HepG2 (cell line): Measurements from ENCODE around the gene MARF1. TPM values are rescaled to one million over a fixed set of nuclear protein-coding genes. Genes with fewer than 3 reads are reported as not detected.

Experiments used
- ARID5B ChIP-seq: IDR thresholded peaks from 2 replicates; pipeline ENCODE4 v1.4.0; 2020; ENCODE audit warnings: mild to moderate bottlenecking, missing genetic modification reagents
- BORCS8-MEF2B ChIP-seq: sonication (generic); formaldehyde crosslinking; IDR thresholded peaks from 2 replicates; pipeline ENCODE4 v1.8.0; 2022; ENCODE audit warnings: mild to moderate bottlenecking, missing genetic modification reagents
- BRCA1 ChIP-seq: sonication (generic); formaldehyde crosslinking; IDR thresholded peaks from 2 replicates; pipeline ENCODE4 v1.4.0; 2020; ENCODE audit warnings: missing genetic modification reagents
- EP300 ChIP-seq, 3 experiments: sonication (generic) in 1 of 3; formaldehyde crosslinking in 1 of 3; IDR thresholded peaks; 2 replicates each; pipeline versions ENCODE4 v1.5.1 to v1.6.1; 2011 to 2020; ENCODE audit warnings: low read depth in 2 of 3, low read length in 2 of 3, borderline replicate concordance in 1 of 3, improper control_type of control experiment in 1 of 3, mild to moderate bottlenecking in 1 of 3, missing genetic modification reagents in 1 of 3, moderate library complexity in 1 of 3
- FOXP1 ChIP-seq, 2 experiments: fragments of 450-650 bp in 1 of 2; IDR thresholded peaks; 2 replicates each; pipeline ENCODE4 v1.6.1; 2017 to 2018; ENCODE audit warnings: antibody characterized with exemption in 1 of 2
- GATAD2A ChIP-seq: IDR thresholded peaks from 2 replicates; pipeline ENCODE4 v1.6.1; 2016
- HDAC1 ChIP-seq: sonication (generic); formaldehyde crosslinking; IDR thresholded peaks from 2 replicates; pipeline ENCODE4 v1.5.1; 2020; ENCODE audit warnings: mild to moderate bottlenecking, missing genetic modification reagents
- HDAC2 ChIP-seq: sonication (generic); formaldehyde crosslinking; IDR thresholded peaks from 2 replicates; pipeline ENCODE4 v1.4.0; 2020; ENCODE audit warnings: missing genetic modification reagents
- HOXA9 ChIP-seq: sonication (generic); formaldehyde crosslinking; IDR thresholded peaks from 2 replicates; pipeline ENCODE4 v1.8.1; 2022; ENCODE audit warnings: missing genetic modification reagents, mild to moderate bottlenecking, moderate library complexity, borderline replicate concordance
- KDM4B ChIP-seq: sonication (generic); formaldehyde crosslinking; IDR thresholded peaks from 2 replicates; pipeline ENCODE4 v1.4.0; 2020; ENCODE audit warnings: missing genetic modification reagents
- MAFF ChIP-seq: IDR thresholded peaks from 2 replicates; pipeline ENCODE4 v1.6.1; 2011; ENCODE audit warnings: low read depth, low read length, improper control_type of control experiment
- MAFK ChIP-seq, 2 experiments: IDR thresholded peaks in 1 of 2; conservative IDR thresholded peaks in 1 of 2; 2 replicates each; pipeline ENCODE4 v1.6.1; 2011; ENCODE audit warnings: improper control_type of control experiment in 2 of 2, low read length in 2 of 2
- MXI1 ChIP-seq: IDR thresholded peaks from 3 replicates; pipeline ENCODE4 v1.6.1; 2012; ENCODE audit warnings: low read depth, low read length, inconsistent platforms, borderline replicate concordance
- NR1H2 ChIP-seq: sonication (generic); formaldehyde crosslinking; IDR thresholded peaks from 2 replicates; pipeline ENCODE4 v1.8.1; 2022; ENCODE audit warnings: low read depth, missing genetic modification reagents, borderline replicate concordance
- PHF21A ChIP-seq: sonication (generic); formaldehyde crosslinking; IDR thresholded peaks from 2 replicates; pipeline ENCODE4 v1.5.0; 2020; ENCODE audit warnings: mild to moderate bottlenecking, missing genetic modification reagents
- RAD21 ChIP-seq: fragments of 450-650 bp; formaldehyde crosslinking; IDR thresholded peaks from 2 replicates; pipeline ENCODE4 v1.5.0; 2020; ENCODE audit warnings: mild to moderate bottlenecking
- RXRA ChIP-seq: sonication (generic); formaldehyde crosslinking; IDR thresholded peaks from 2 replicates; pipeline ENCODE4 v1.5.1; 2020; ENCODE audit warnings: missing genetic modification reagents
- TFDP1 ChIP-seq: IDR thresholded peaks from 2 replicates; pipeline ENCODE4 v1.6.1; 2016; ENCODE audit warnings: missing compliant biosample characterization, missing genetic modification reagents, borderline replicate concordance
- ZFP82 ChIP-seq: sonication (generic); formaldehyde crosslinking; IDR thresholded peaks from 2 replicates; pipeline ENCODE4 v1.5.1; 2020; ENCODE audit warnings: mild to moderate bottlenecking, missing genetic modification reagents, borderline replicate concordance
- ZFP91 ChIP-seq: sonication (generic); formaldehyde crosslinking; IDR thresholded peaks from 2 replicates; pipeline ENCODE4 v1.9.0; 2022; ENCODE audit warnings: missing genetic modification reagents, mild to moderate bottlenecking, borderline replicate concordance
- ZNF12 ChIP-seq: sonication (generic); formaldehyde crosslinking; IDR thresholded peaks from 2 replicates; pipeline ENCODE4 v1.5.0; 2020; ENCODE audit warnings: missing genetic modification reagents
- ZNF143 ChIP-seq: sonication (generic); formaldehyde crosslinking; IDR thresholded peaks from 2 replicates; pipeline ENCODE4 v1.4.0; 2020; ENCODE audit warnings: missing genetic modification reagents
- ZNF180 ChIP-seq: sonication (generic); formaldehyde crosslinking; IDR thresholded peaks from 2 replicates; pipeline ENCODE4 v1.4.0; 2020; ENCODE audit warnings: low read depth, missing genetic modification reagents, borderline replicate concordance
- ZNF225 ChIP-seq: sonication (generic); formaldehyde crosslinking; IDR thresholded peaks from 2 replicates; pipeline ENCODE4 v1.4.0; 2020; ENCODE audit warnings: mild to moderate bottlenecking, missing genetic modification reagents
- ZNF367 ChIP-seq: sonication (generic); formaldehyde crosslinking; IDR thresholded peaks from 2 replicates; pipeline ENCODE4 v1.4.0; 2020; ENCODE audit warnings: missing genetic modification reagents, borderline replicate concordance
- ZNF546 ChIP-seq: sonication (generic); formaldehyde crosslinking; conservative IDR thresholded peaks from 2 replicates; pipeline ENCODE4 v1.8.1; 2023; ENCODE audit warnings: mild to moderate bottlenecking, missing genetic modification reagents
- ZSCAN9 ChIP-seq: IDR thresholded peaks from 2 replicates; pipeline ENCODE4 v1.6.1; 2016; ENCODE audit warnings: borderline replicate concordance
- polyA plus RNA-seq, 8 experiments: library from polyadenylated mRNA; depleted of rRNA in 3 of 8; stranded (reverse) in 7 of 8; unstranded in 1 of 8; fragments of >200 nt; fragmentation: Illumina TruSeq in 4 of 8; extraction: Trizol in 4 of 8; gene quantifications; 2 replicates each; pipeline versions ENCODE4 v1.2.1 to v1.2.3, GENCODE V29; 2011 to 2016; ENCODE audit warnings: low read depth in 4 of 8, missing spikeins in 1 of 8, mixed read lengths in 1 of 8; ENCODE audit not compliant: insufficient read depth in 1 of 8
- total RNA-seq, 5 experiments: library from RNA; depleted of rRNA; stranded (reverse); fragments of >200 nt; fragmentation: Illumina TruSeq; extraction: Trizol; gene quantifications; 2 replicates each; pipeline ENCODE4 v1.2.3, GENCODE V29; 2016; ENCODE audit warnings: low read depth in 1 of 5

The MARF1 gene
- total and polyA plus RNA-seq, 2 of the 13 experiments (the other 11 are each of a cell fraction or from before 2014, with no cell fraction given): 8.7 to 20.7 TPM

- 0 out of 2 replicates have a peak, but pooled peaks have one; percentile 4 for TF ChIP-seq ARID5B (CRISPR knock-in tag)
- TF ChIP-seq MXI1: no peak
- no peak for TF ChIP-seq ZNF180 (CRISPR knock-in tag)
- TF ChIP-seq MAFF: 0 out of 2 replicates have a peak, but pooled peaks have one; percentile 21
- TF ChIP-seq ZNF12 (CRISPR knock-in tag): no peak
- TF ChIP-seq HDAC2 (CRISPR knock-in tag): no peak
- TF ChIP-seq ZNF546 (CRISPR knock-in tag): no peak
- TF ChIP-seq ZFP91: 0 out of 2 replicates have a peak, but pooled peaks have one; percentile 28
- TF ChIP-seq BRCA1 (CRISPR knock-in tag): no peak
- 0 out of 2 replicates have a peak, but pooled peaks have one; percentile 42 for TF ChIP-seq ZFP82 (CRISPR knock-in tag)
- no peak for TF ChIP-seq EP300 (IDR thresholded peaks at IDR 0.05; ENCODE audit: low read depth in 2 of 2, low read length in 2 of 2)
- no peak for TF ChIP-seq EP300 (CRISPR knock-in tag; IDR thresholded peaks at IDR 0.05; ENCODE audit: borderline replicate concordance)
- no peak for TF ChIP-seq PHF21A (CRISPR knock-in tag)
- no peak for TF ChIP-seq BORCS8-MEF2B (CRISPR knock-in tag)
- peak; percentile 31 to 39; a peak in 1 of 4 replicates for TF ChIP-seq MAFK (conservative IDR thresholded peaks at IDR 0.05 in 1 of 2, IDR thresholded peaks at IDR 0.05 in 1 of 2; ENCODE audit: low read length in 2 of 2)
- TF ChIP-seq NR1H2 (CRISPR knock-in tag): no peak
- TF ChIP-seq ZNF367 (CRISPR knock-in tag): no peak
- TF ChIP-seq TFDP1 (CRISPR knock-in tag): no peak
- no peak for TF ChIP-seq ZNF225 (CRISPR knock-in tag)
- peak; percentile 4; the same call in 1 of the 2 replicates for TF ChIP-seq GATAD2A (CRISPR knock-in tag)
- no peak for TF ChIP-seq ZSCAN9
- no peak for TF ChIP-seq HOXA9 (CRISPR knock-in tag)
- no peak for TF ChIP-seq ZNF143 (CRISPR knock-in tag)
- no peak for TF ChIP-seq FOXP1 (IDR thresholded peaks at IDR 0.05)
- no peak for TF ChIP-seq FOXP1 (CRISPR knock-in tag; IDR thresholded peaks at IDR 0.05)
- no peak for TF ChIP-seq KDM4B (CRISPR knock-in tag)
- peak; percentile 59 for TF ChIP-seq HDAC1
- no peak for TF ChIP-seq RXRA (CRISPR knock-in tag)
- TF ChIP-seq RAD21 (CRISPR knock-in tag): no peak
Measured at GRCh38 chr16:15547768-15548096, 95.2 kb downstream of the MARF1 start (continued).
